Measurements from ENCODE around the gene OR1J4. TPM values are rescaled to one million over a fixed set of nuclear protein-coding genes. Genes with fewer than 3 reads are reported as not detected.

The OR1J4 gene
- under 1 TPM; 0.74 to 0.87 TPM for total RNA-seq
- not detected for polyA plus RNA-seq (ENCODE audit: insufficient read depth, low read depth, low replicate concordance)
- long read RNA-seq, donor 1: 0 reads
- long read RNA-seq, donor 2: 0 reads

GRCh38 chr9:122518841-122519240, at the start of gene OR1J4:
Gene OR1J4 (plus strand): TSS chr9:122519141. CDS start chr9:122519141, 0 bp downstream.
- H3K36me3 ChIP-seq (ENCODE audit: low read depth, missing control alignments): no peaks in the 10 kb centered on the region

GRCh38 chr9:122474561-122474960, 44.4 kb upstream of the OR1J4 start:
- Histone ChIP-seq H3K9me3 (no peaks in the 10 kb centered on the region), H3K4me1 (no peaks in the 10 kb centered on the region), H3K27ac (no peak overlapping the region), H3K36me3 (ENCODE audit: low read depth, missing control alignments) (no peaks in the 10 kb centered on the region), H3K4me3 (no peak overlapping the region), H3K27me3 (no peaks in the 10 kb centered on the region)
- TF ChIP-seq CTCF (IDR thresholded peaks at IDR 0.05): no peak
- no peak for TF ChIP-seq POLR2A (IDR thresholded peaks at IDR 0.05)
- no peak for DNase-seq
- intact Hi-C loops (cut with DNase I; ENCODE audit: low total_unique reads): no loop called here
- 62 to 74% methylated on average over 3 of the region's 3 CpGs for WGBS, 2 donors

More at GRCh38 chr9:122518841-122519240, at the start of gene OR1J4:
- intact Hi-C loops (cut with DNase I; ENCODE audit: low total_unique reads): no loop called here
- no peaks in the 10 kb centered on the region for H3K27me3 ChIP-seq
- no peak within 1 kb of the TSS for H3K27ac ChIP-seq
- H3K9me3 ChIP-seq: no peaks in the 10 kb centered on the region
- no peaks in the 10 kb centered on the region for H3K4me1 ChIP-seq
- DNase-seq: no peak
- 85 to 86% methylated on average over 4 of the region's 4 CpGs for WGBS, 2 donors
- no peak within 1 kb of the TSS for H3K4me3 ChIP-seq
- no peak for TF ChIP-seq POLR2A (IDR thresholded peaks at IDR 0.05)
- no peak for TF ChIP-seq CTCF (IDR thresholded peaks at IDR 0.05)

- intact Hi-C loops (cut with DNase I; ENCODE audit: low total_unique reads): no loop called here
- 69 to 80% methylated on average over 2 of the region's 2 CpGs for WGBS, 2 donors
- DNase-seq: no peak
- Histone ChIP-seq H3K36me3 (ENCODE audit: low read depth, missing control alignments) (no peaks in the 10 kb centered on the region), H3K4me3 (no peak overlapping the region), H3K27ac (no peak overlapping the region), H3K27me3 (no peaks in the 10 kb centered on the region), H3K9me3 (no peaks in the 10 kb centered on the region), H3K4me1 (no peaks in the 10 kb centered on the region)
- no peak for TF ChIP-seq CTCF (IDR thresholded peaks at IDR 0.05)
- no peak for TF ChIP-seq POLR2A (IDR thresholded peaks at IDR 0.05)
These were observed 43.2 kb upstream of the OR1J4 start for GRCh38 chr9:122475717-122476116.

- Histone ChIP-seq H3K4me3 (no peak overlapping the region), H3K27ac (no peak overlapping the region), H3K4me1 (no peaks in the 10 kb centered on the region), H3K27me3 (no peaks in the 10 kb centered on the region), H3K36me3 (ENCODE audit: low read depth, missing control alignments) (no peaks in the 10 kb centered on the region), H3K9me3 (no peaks in the 10 kb centered on the region)
- DNase-seq: no peak
- intact Hi-C loops (cut with DNase I; ENCODE audit: low total_unique reads): no loop called here
- TF ChIP-seq POLR2A (IDR thresholded peaks at IDR 0.05) (no peak), CTCF (IDR thresholded peaks at IDR 0.05) (no peak)
- WGBS, 2 donors: 89 to 93% methylated on average over 3 of the region's 3 CpGs
These were observed 41.6 kb upstream of the OR1J4 start for GRCh38 chr9:122477346-122477745.

GRCh38 chr9:122477826-122478225, 41.1 kb upstream of the OR1J4 start, which contains the start of gene OR1J1:
Gene OR1J1 (minus strand): TSS chr9:122477926. CDS start chr9:122477926, 0 bp downstream.
- no peak within 1 kb of the TSS for H3K27ac ChIP-seq
- H3K4me1 ChIP-seq: no peaks in the 10 kb centered on the region
- no peak within 1 kb of the TSS for H3K4me3 ChIP-seq
- H3K36me3 ChIP-seq (ENCODE audit: low read depth, missing control alignments): no peaks in the 10 kb centered on the region
- DNase-seq: no peak
- WGBS, 2 donors: 83 to 91% methylated on average over 6 of the region's 6 CpGs
- no peaks in the 10 kb centered on the region for H3K27me3 ChIP-seq
- intact Hi-C loops (cut with DNase I; ENCODE audit: low total_unique reads): no loop called here
- H3K9me3 ChIP-seq: no peaks in the 10 kb centered on the region
- TF ChIP-seq CTCF (IDR thresholded peaks at IDR 0.05) (no peak), POLR2A (IDR thresholded peaks at IDR 0.05) (no peak)
